ENCODE data around the gene PAPOLA. TPM values are rescaled to one million over a fixed set of nuclear protein-coding genes. Genes with fewer than 3 reads are reported as not detected.

PAPOLA gene
- total RNA-seq, 2 experiments from 2014 or later: 156 to 189 TPM

DNA sequence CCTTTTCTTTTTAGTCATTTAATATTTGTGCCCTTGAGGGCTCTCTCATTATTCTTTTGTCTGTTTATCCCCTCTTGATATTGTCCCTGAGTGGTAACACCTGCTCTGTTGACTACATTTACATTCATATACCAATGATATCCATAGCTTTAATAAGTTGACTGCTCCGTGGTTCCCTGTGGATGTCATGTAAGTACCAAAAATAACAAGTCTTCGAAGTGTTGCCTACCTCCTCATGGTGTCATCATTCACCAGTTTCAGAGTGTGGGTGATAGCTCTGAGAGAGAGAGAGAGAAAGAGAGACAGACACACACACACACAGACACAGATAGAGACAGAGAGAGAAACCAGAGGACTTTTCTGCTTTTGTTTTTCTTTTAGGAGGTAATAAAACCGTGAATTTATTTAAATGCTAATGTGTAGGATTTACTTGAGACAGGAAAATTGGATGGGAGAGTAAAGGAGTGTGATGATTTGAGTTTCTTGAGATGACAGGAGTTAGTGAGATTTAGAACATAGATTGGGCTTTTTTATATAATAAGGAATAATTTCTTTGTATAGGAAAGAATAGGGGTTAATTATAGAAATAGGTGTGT lies 52.2 kb downstream of the PAPOLA start:
- Mint-ChIP-seq H3K4me1 (peaks cover 10% of the 10 kb centered on the region), H3K36me3 (peaks cover 45% of the 10 kb centered on the region), H3K9me3 (ENCODE audit: low read depth) (no peaks in the 10 kb centered on the region), H3K4me3 (no peak overlapping the region), H3K27ac (peak overlapping the region; percentile 1), H3K27me3 (no peaks in the 10 kb centered on the region)
- CTCF ChIA-PET: no interaction called here
- DNase-seq (no peak), ATAC-seq (no peak)

DNA sequence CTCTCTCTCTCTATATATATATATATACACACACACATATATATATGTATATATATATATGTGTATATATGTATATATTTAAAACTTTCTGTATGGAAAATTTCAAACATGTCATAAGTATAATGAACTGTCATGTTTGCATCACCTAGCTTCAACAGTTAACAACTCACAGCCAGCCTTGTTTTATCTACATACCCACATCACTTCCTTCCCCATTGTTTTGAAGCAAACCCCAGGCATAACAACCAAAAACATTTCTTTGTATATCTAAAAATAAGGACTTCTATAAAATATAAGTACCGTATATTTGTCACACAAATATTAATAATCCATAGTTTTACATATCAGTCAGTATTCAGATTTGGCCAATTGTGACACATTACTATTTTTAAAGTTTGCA lies 57.4 kb downstream of the PAPOLA start:
- H3K27ac Mint-ChIP-seq: no peak overlapping the region
- no peaks in the 10 kb centered on the region for H3K9me3 Mint-ChIP-seq (ENCODE audit: low read depth)
- DNase-seq (no peak), ATAC-seq (no peak)
- H3K27me3 Mint-ChIP-seq: no peaks in the 10 kb centered on the region
- H3K4me3 Mint-ChIP-seq: no peak overlapping the region
- peaks cover 38% of the 10 kb centered on the region for H3K36me3 Mint-ChIP-seq
- peaks cover 2% of the 10 kb centered on the region for H3K4me1 Mint-ChIP-seq
- CTCF ChIA-PET: interaction anchor here (0.7 kb wide), 1 partner anchor 182 kb away, joined by 3 read pairs; no protein-coding TSS in a partner anchor

- H3K4me1 Mint-ChIP-seq: no peaks in the 10 kb centered on the region
- CTCF ChIA-PET: interaction anchor here (1.8 kb wide), 1 partner anchor 177 kb away, joined by 5 read pairs; no protein-coding TSS in a partner anchor
- no peaks in the 10 kb centered on the region for H3K27me3 Mint-ChIP-seq
These were observed 62.2 kb downstream of the PAPOLA start for GRCh38 chr14:96564389-96564788.

DNA sequence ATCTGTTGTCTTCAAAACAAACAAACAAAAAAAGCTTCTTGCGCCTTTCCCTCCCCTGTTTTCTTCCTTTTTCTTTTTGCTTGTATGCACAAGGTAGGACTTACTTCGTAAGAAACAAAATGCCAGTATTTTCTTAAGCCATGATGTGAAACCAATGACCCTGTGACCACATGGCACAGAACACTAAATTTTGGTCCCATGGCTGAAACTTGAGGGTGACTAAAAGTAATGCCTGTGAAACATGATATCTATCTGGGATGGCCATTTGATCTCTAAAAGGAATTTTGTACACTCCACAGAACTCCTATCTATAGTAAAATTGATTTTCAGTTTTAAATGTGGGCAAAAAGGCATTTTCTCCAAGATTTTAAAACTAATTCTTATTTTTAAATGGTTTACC lies 63.6 kb downstream of the PAPOLA start:
- Mint-ChIP-seq H3K27ac (no peak overlapping the region), H3K4me3 (no peak overlapping the region), H3K36me3 (peaks cover 29% of the 10 kb centered on the region), H3K9me3 (ENCODE audit: low read depth) (no peaks in the 10 kb centered on the region), H3K27me3 (no peaks in the 10 kb centered on the region), H3K4me1 (no peaks in the 10 kb centered on the region)
- CTCF ChIA-PET: interaction anchor here (1.3 to 1.9 kb wide), 3 partner anchors 10 to 175 kb away, joined by 3 to 8 read pairs (median 5); no protein-coding TSS in a partner anchor
- no peak for ATAC-seq
- DNase-seq: no peak

More at GRCh38 chr14:96564389-96564788, 62.2 kb downstream of the PAPOLA start:
- H3K27ac Mint-ChIP-seq: no peak overlapping the region
- no peak for ATAC-seq
- H3K9me3 Mint-ChIP-seq (ENCODE audit: low read depth): no peaks in the 10 kb centered on the region
- H3K4me3 Mint-ChIP-seq: no peak overlapping the region
- no peak for DNase-seq
- H3K36me3 Mint-ChIP-seq: peaks cover 28% of the 10 kb centered on the region

GRCh38 chr14:96567289-96567899 lies 65.2 kb downstream of the PAPOLA start:
- Mint-ChIP-seq H3K36me3 (peaks cover 29% of the 10 kb centered on the region), H3K27ac (no peak overlapping the region), H3K4me3 (no peak overlapping the region), H3K4me1 (no peaks in the 10 kb centered on the region), H3K27me3 (no peaks in the 10 kb centered on the region), H3K9me3 (ENCODE audit: low read depth) (no peaks in the 10 kb centered on the region)
- DNase-seq (no peak), ATAC-seq (no peak)
- CTCF ChIA-PET: interaction anchor here (0.9 to 2.5 kb wide), 11 partner anchors 9 to 1215 kb away, joined by 3 to 8 read pairs (median 3); no protein-coding TSS in a partner anchor

DNA sequence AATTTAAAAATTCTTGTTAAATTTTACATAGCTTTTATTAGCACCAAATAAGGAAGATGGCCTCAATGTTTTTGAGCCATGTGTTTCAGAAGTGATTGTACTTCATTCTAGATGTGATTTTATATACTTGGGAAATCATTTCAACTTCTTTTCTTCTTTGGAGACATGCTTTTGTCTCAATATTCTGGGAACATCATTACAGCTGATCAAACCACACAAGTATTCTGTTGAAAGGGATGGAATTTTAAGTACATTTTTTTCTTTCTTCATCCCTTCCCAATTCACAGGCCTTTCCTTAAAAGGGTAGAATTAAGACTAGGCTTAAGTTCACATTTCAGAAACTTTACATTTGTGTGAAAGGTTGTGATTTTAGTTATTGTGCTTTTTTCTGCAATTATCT lies 66.4 kb downstream of the PAPOLA start:
- H3K9me3 Mint-ChIP-seq (ENCODE audit: low read depth): no peaks in the 10 kb centered on the region
- CTCF ChIA-PET: interaction anchor here (1.6 to 2.5 kb wide), 2 partner anchors 13 to 30 kb away, joined by 3 to 5 read pairs; no protein-coding TSS in a partner anchor
- no peaks in the 10 kb centered on the region for H3K27me3 Mint-ChIP-seq
- no peak for ATAC-seq
- no peak overlapping the region for H3K27ac Mint-ChIP-seq
- no peak for DNase-seq
- peaks cover 34% of the 10 kb centered on the region for H3K36me3 Mint-ChIP-seq
- H3K4me1 Mint-ChIP-seq: no peaks in the 10 kb centered on the region
- no peak overlapping the region for H3K4me3 Mint-ChIP-seq

GRCh38 chr14:96571311-96571710 lies 69.1 kb downstream of the PAPOLA start:
- Mint-ChIP-seq H3K27ac (no peak overlapping the region), H3K36me3 (peaks cover 23% of the 10 kb centered on the region), H3K27me3 (no peaks in the 10 kb centered on the region), H3K4me3 (no peak overlapping the region), H3K4me1 (peaks cover 4% of the 10 kb centered on the region), H3K9me3 (ENCODE audit: low read depth) (no peaks in the 10 kb centered on the region)
- no peak for DNase-seq
- CTCF ChIA-PET: interaction anchor here (0.8 to 1.3 kb wide), 3 partner anchors 10 to 170 kb away, joined by 3 read pairs; no protein-coding TSS in a partner anchor
- ATAC-seq: no peak

DNA sequence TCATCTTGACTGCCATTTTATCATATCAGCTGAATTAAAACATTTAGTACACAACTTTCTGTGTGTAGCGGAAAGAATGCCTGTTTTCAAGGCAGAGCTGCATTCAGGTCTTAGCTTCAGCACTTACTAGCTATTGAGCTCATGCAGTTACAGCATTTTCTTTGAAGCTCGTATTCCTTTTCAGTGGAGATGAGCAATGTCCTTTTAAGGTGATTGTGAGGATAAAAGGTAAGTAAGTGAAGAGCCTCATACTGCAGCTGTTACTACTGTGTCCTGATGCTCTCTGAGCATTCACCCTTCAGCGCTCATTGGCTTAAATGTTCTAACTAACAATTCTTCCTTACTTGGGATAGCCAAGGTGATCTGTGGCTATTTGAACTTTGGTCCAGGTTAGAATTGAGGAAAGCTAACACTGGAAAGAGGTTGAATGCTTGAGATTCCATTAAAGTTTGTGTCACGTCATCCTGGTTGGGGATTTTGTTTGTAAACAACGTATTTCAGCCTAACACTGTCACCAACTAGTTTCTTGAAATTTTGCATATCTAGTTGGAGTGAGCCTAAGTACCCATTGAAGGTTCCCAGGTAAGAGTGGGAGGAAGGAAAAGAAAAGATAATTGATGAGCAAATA lies 71.4 kb downstream of the PAPOLA start:
- DNase-seq (no peak), ATAC-seq (no peak)
- no peak overlapping the region for H3K27ac Mint-ChIP-seq
- H3K27me3 Mint-ChIP-seq: no peaks in the 10 kb centered on the region
- peaks cover 15% of the 10 kb centered on the region for H3K36me3 Mint-ChIP-seq
- H3K4me3 Mint-ChIP-seq: no peak overlapping the region
- no peaks in the 10 kb centered on the region for H3K9me3 Mint-ChIP-seq (ENCODE audit: low read depth)
- H3K4me1 Mint-ChIP-seq: peaks cover 10% of the 10 kb centered on the region
- CTCF ChIA-PET: interaction anchor here (0.9 kb wide), 1 partner anchor 168 kb away, joined by 3 read pairs; no protein-coding TSS in a partner anchor

DNA sequence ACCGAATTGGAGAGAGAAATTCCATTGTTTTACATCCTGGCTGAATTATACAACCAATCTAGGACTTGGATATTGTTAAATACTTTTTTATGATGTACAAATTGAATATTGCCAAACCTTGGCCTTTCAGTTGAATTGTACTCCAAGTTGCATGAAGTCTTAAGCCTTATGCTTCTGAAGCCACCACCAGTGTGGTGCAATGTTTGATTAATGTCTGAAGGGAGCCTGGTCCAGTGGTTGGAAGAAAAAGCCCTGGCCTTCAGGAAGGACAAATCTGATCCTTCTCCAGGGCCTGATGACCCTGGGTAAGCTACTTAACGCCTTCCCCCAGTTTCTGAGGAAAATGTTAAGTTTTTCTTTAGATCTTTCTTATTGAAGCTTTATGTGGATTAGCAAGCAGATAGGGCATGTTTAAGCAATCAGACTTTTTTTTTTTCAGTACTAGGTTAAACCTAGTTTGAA lies 72.0 kb downstream of the PAPOLA start:
- Mint-ChIP-seq H3K4me3 (no peak overlapping the region), H3K9me3 (ENCODE audit: low read depth) (no peaks in the 10 kb centered on the region), H3K27me3 (no peaks in the 10 kb centered on the region), H3K36me3 (peaks cover 15% of the 10 kb centered on the region), H3K4me1 (peaks cover 10% of the 10 kb centered on the region), H3K27ac (no peak overlapping the region)
- no peak for DNase-seq
- no peak for ATAC-seq
- CTCF ChIA-PET: no interaction called here

DNA sequence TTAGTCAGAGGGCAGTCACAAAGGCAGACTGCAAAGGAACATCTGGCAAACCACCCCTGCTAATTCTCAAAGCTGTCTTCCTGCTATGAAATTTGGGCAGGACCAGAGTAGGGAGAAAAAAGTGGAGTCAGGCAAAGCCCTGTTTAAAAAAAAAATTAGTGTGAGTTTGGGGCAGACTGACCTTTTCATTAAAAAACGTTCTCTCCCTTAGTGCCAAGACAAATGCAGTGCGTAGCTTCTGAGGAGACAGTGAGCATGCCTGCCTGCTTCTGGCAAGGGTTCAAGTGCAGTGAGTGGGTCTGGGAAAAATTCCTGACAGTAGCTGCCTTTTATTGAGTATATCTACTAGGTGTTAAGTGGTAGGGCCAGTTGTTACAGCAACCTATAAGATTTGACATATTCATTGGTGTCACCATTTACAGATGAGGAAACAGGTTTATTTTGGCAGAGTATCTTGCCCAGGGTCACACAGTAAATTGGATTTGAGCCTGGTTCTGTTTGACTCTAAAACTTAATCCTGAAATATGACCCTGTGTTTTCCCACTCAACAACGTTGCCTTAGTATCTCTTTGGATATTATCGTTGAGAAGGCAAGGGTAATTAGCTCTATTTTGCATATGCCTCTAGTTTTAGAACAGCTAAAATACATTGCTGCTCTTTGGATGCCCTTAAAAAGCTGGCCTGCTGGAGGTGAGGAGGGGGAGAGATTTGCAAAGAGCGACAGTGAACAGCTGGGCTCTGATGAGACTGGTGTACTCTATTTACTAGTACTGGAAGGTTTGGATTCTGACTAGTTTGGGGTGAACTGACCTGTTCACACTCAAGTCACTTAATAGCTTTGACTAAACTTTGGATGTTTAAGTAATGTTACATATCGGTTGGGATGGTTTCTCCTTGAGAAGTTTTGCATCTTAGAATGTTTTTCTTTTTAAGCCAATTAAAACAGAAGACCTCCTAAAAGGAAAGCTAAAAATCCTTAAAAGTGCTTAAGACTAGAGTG lies 72.8 kb downstream of the PAPOLA start:
- CTCF ChIA-PET: interaction anchor here (1.6 kb wide), 1 partner anchor 39 kb away, joined by 3 read pairs; no protein-coding TSS in a partner anchor
- H3K4me3 Mint-ChIP-seq: no peak overlapping the region
- no peak overlapping the region for H3K27ac Mint-ChIP-seq

DNA sequence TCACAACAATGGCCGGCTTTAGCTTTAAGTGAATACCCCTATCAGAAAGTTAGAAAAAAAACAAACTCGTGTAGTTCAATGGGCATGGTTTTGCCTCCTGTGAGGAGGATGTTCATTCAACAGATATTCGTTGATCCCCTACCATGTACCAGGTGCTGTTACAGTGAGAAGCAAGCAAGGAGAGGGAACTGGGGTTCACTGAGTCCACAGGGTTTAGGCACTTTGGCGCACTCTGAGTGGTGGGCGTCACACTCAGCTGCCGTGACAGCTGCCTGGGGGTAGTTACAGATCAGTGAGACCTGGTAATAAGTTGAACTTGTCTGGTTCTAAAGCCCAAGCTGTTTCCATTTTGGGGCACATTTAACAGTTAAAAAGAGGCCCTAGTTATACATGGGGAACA lies 74.2 kb downstream of the PAPOLA start:
- CTCF ChIA-PET: interaction anchor here (1.1 to 1.6 kb wide), 3 partner anchors 9 to 165 kb away, joined by 3 to 6 read pairs (median 5); no protein-coding TSS in a partner anchor
- H3K36me3 Mint-ChIP-seq: peaks cover 13% of the 10 kb centered on the region
- no peaks in the 10 kb centered on the region for H3K9me3 Mint-ChIP-seq (ENCODE audit: low read depth)
- H3K4me3 Mint-ChIP-seq: no peak overlapping the region
- no peaks in the 10 kb centered on the region for H3K27me3 Mint-ChIP-seq
- no peak for DNase-seq
- H3K27ac Mint-ChIP-seq: no peak overlapping the region
- peaks cover 13% of the 10 kb centered on the region for H3K4me1 Mint-ChIP-seq
- no peak for ATAC-seq

More for the DNA sequence above, 72.8 kb downstream of the PAPOLA start:
- ATAC-seq: no peak
- Mint-ChIP-seq H3K9me3 (ENCODE audit: low read depth) (no peaks in the 10 kb centered on the region), H3K36me3 (peaks cover 15% of the 10 kb centered on the region), H3K4me1 (peaks cover 10% of the 10 kb centered on the region), H3K27me3 (no peaks in the 10 kb centered on the region)
- no peak for DNase-seq

GRCh38 chr14:96576937-96577336 lies 74.8 kb downstream of the PAPOLA start:
- H3K9me3 Mint-ChIP-seq (ENCODE audit: low read depth): no peaks in the 10 kb centered on the region
- no peak for DNase-seq
- H3K27ac Mint-ChIP-seq: no peak overlapping the region
- peaks cover 10% of the 10 kb centered on the region for H3K36me3 Mint-ChIP-seq
- H3K4me3 Mint-ChIP-seq: no peak overlapping the region
- peaks cover 13% of the 10 kb centered on the region for H3K4me1 Mint-ChIP-seq
- H3K27me3 Mint-ChIP-seq: no peaks in the 10 kb centered on the region
- ATAC-seq: no peak
- CTCF ChIA-PET: interaction anchor here (1.0 to 1.3 kb wide), 3 partner anchors 10 to 165 kb away, joined by 4 to 6 read pairs (median 5); no protein-coding TSS in a partner anchor

All from activated CD8-positive, alpha-beta memory T cell treated with anti-CD3 and anti-CD28 coated beads, Interleukin-2, amount 10 ng/mL, durations not matched to agents 7 days and 5 days (primary cell).